Heart left ventricle (tissue), 16 donors: Measurements from ENCODE around the gene PBX1. TPM values are rescaled to one million over a fixed set of nuclear protein-coding genes. Genes with fewer than 3 reads are reported as not detected.

Source experiments
- ATAC-seq, 4 donors: fragments of 200-7000 bp; cut with Tn5 transposase; one replicate each; pipeline ENCODE4 v1.9.1; 2020 to 2022; ENCODE audit warnings: moderate library complexity in 4 of 4, mild to moderate bottlenecking in 3 of 4, moderate number of reproducible peaks in 1 of 4
- DNase-seq, 5 donors: peaks; one replicate each; pipeline ENCODE4 v3.0.0-alpha.2; 2020
- H3K27ac ChIP-seq, 12 donors: fragments of 200-600 bp; sonication (generic) in 4 of 12; one replicate each; pipeline versions ENCODE4 v1.5.0 to v1.8.0; 2016 to 2022; ENCODE audit warnings: mild to moderate bottlenecking in 2 of 12
- H3K27me3 ChIP-seq, 9 donors: fragments of 200-600 bp; sonication (generic) in 2 of 9; one replicate each; pipeline versions ENCODE4 v1.5.1 to v1.8.0; 2016 to 2022; ENCODE audit warnings: mild to moderate bottlenecking in 3 of 9
- H3K36me3 ChIP-seq, 9 donors: fragments of 200-600 bp; sonication (generic) in 2 of 9; one replicate each; pipeline versions ENCODE4 v1.5.0 to v1.8.0; 2018 to 2022; ENCODE audit warnings: mild to moderate bottlenecking in 2 of 9
- H3K4me1 ChIP-seq, 12 donors: fragments of 200-600 bp; sonication (generic) in 4 of 12; one replicate each; pipeline versions ENCODE4 v1.5.0 to v1.8.0; 2016 to 2022; ENCODE audit warnings: mild to moderate bottlenecking in 3 of 12
- H3K4me3 ChIP-seq, 12 donors: fragments of 200-600 bp; sonication (generic) in 4 of 12; one replicate each; pipeline versions ENCODE4 v1.5.0 to v1.8.0; 2017 to 2022; ENCODE audit warnings: mild to moderate bottlenecking in 9 of 12, moderate library complexity in 4 of 12
- H3K9me3 ChIP-seq, 12 donors: fragments of 200-600 bp; sonication (generic) in 4 of 12; one replicate each; pipeline versions ENCODE4 v1.5.0 to v1.8.0; 2016 to 2022; ENCODE audit warnings: mild to moderate bottlenecking in 1 of 12
- CTCF ChIP-seq, 12 donors: fragments of 200-600 bp; sonication (generic) in 4 of 12; IDR thresholded peaks; one replicate each; pipeline versions ENCODE4 v1.5.0 to v1.8.0; 2018 to 2022; ENCODE audit warnings: antibody characterized with exemption in 12 of 12, mild to moderate bottlenecking in 5 of 12
- POLR2A ChIP-seq, 2 donors: fragments of 450-650 bp; IDR thresholded peaks; one replicate each; pipeline ENCODE4 v1.6.1; 2017; ENCODE audit warnings: antibody characterized with exemption in 2 of 2, mild to moderate bottlenecking in 2 of 2, moderate library complexity in 2 of 2
- WGBS, 4 donors: extraction: QIAGEN DNeasy Blood & Tissue Kit in 2 of 4; methylation state at CpG; one replicate each; pipeline versions ENCODE4 v1.1.5 to v1.1.7; 2013 to 2018; 5-methylcytosine and 5-hydroxymethylcytosine counted together
- intact Hi-C, 10 donors: fragments of 100-400 bp; cut with DNase I; formaldehyde crosslinking; loops; one replicate each; pipeline versions ENCODE4 v1.11.1 to v1.14.2; 2022
- polyA plus RNA-seq, 2 donors: library from polyadenylated mRNA; stranded (reverse); fragments of 200-250 nt; gene quantifications; one replicate each; pipeline ENCODE4 v1.2.3, GENCODE V29; 2013
- total RNA-seq, 9 donors: library from RNA; depleted of rRNA in 2 of 9; stranded (reverse); fragments of >200 nt in 2 of 9; fragmentation: NEBNext Ultra II Directional in 3 of 9; extraction: Animal tissue kit (Norgen Biotek cat#: 25700) in 3 of 9; gene quantifications; one replicate each; pipeline versions ENCODE4 v1.1.0 to v1.2.4, GENCODE V29; 2016 to 2023
- donor health status: ischemic (EF 13 %, LVEDD 7.1; RV severe dilation, severe dysfunction).
- donor health status: healthy with polysubstance abuse.
- donor health status: DM: no; HTN: yes; CAD: no.
- donor health status: DM: no; HTN: no; CAD: no.
- donor health status: ischemic (EF 25% LVEDD 6.9; RV normal size, moderate dysfunction).
- donor health status: ischemic (EF 25% LVEDD 5.7; RV mildly dilated, moderate dysfunction).
- donor health status: healthy.
- donor health status: DM: yes; HTN: yes; CAD: no.
- donor health status: ischemic (EF 35%, LVEDD 5.7; RV mildly dilated, moderate dysfunction).
- donor health status: nonischemic (EF 11% LVEDD 7.7; RV severe dilation, severe dysfunction).
- donor health status: DM: yes; HTN: yes; CAD: no.
- donor health status: PGD.
- donor health status: ischemic (EF 29% LVEDD 5.4; RV normal size, mild dysfunction).
- donor health status: nonischemic (EF 23%, LVEDD 6.1; RV moderate dilation, normal function).

The PBX1 gene
- total and polyA plus RNA-seq, 11 donors, result 15.2 to 78.2 (median 59.1) TPM

DNA sequence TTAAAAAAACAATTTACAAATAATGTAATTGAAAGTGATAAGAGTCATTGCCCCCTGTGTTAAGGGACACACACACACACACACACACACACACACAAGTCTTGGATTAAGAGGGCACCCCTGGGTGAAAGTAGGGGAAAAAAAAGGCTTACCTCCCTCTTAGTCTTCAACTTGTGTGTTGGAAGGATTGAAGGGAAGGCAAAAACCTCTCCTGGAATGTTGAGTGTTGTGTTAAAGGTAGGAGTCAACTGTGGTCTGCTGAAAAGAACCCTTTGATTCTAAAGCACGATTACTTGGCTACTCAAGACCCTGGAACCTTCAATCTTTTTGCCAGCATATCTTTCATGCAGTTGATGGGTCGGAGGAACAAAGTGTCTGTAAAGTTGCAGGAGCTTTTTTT lies 6.4 kb downstream of the PBX1 start:
- 24 to 41% (median 30%) methylated on average over 2 of the region's 2 CpGs for WGBS, 4 donors
- no peaks in the 10 kb centered on the region for H3K27me3 ChIP-seq
- H3K36me3 ChIP-seq, result peaks cover 0 to 19% (median 3%) of the 10 kb centered on the region in 9 donors
- H3K9me3 ChIP-seq, result no peaks in the 10 kb centered on the region
- ATAC-seq (no peak), DNase-seq (no peak)
- H3K27ac ChIP-seq, result peak overlapping the region in 8 of 12 donors; percentile 3 to 87 (median 72)
- H3K4me3 ChIP-seq, result peak overlapping the region in 8 of 12 donors; percentile 65 to 83 (median 74)
- intact Hi-C loops, result loop anchor here in 4 of 10 donors (5.0 to 10.0 kb wide), 5 partner anchors 37 to 219 kb away; no protein-coding TSS in a partner anchor
- H3K4me1 ChIP-seq, result peaks cover 0 to 55% (median 20%) of the 10 kb centered on the region in 12 donors
- TF ChIP-seq CTCF (IDR thresholded peaks at IDR 0.05), result no peak
- no peak for TF ChIP-seq POLR2A (IDR thresholded peaks at IDR 0.05)

GRCh38 chr1:164567774-164568173 lies 8.8 kb downstream of the PBX1 start:
- intact Hi-C loops, result loop anchor here in 4 of 10 donors (5.0 to 10.0 kb wide), 5 partner anchors 35 to 217 kb away; no protein-coding TSS in a partner anchor
- H3K36me3 ChIP-seq, result peaks cover 0 to 24% (median 3%) of the 10 kb centered on the region in 9 donors
- ATAC-seq (no peak), DNase-seq (no peak)
- no peaks in the 10 kb centered on the region for H3K27me3 ChIP-seq
- peak overlapping the region in 1 of 12 donors; percentile 11 for H3K27ac ChIP-seq
- no peak overlapping the region for H3K4me3 ChIP-seq
- H3K4me1 ChIP-seq, result peaks cover 0 to 63% (median 20%) of the 10 kb centered on the region in 12 donors
- TF ChIP-seq POLR2A (IDR thresholded peaks at IDR 0.05), result no peak
- TF ChIP-seq CTCF (IDR thresholded peaks at IDR 0.05), result no peak
- H3K9me3 ChIP-seq, result no peaks in the 10 kb centered on the region
- 89 to 94% (median 92%) methylated on average over 4 of the region's 4 CpGs for WGBS, 4 donors

DNA sequence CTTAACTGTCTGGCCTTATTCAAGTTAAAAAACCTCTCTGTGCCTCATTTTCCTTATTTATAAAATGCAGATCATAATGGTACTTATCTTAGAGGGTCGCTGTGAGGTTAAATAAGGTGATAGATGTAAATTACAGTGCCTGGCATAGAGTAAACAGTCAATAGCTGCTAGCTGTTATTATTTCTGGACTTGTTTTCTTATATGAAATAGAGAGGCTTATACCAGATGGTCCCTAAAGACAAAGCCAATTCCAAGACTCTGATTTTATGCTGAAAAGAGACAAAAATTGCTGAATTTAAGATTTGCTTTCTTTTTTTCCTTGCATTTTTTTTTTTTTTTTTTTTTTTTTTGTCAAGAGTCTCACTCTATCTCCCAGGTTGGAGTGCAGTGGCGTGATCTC lies 10.3 kb downstream of the PBX1 start:
- H3K4me1 ChIP-seq, result peaks cover 0 to 75% (median 21%) of the 10 kb centered on the region in 12 donors
- WGBS, 4 donors, result 73 to 87% (median 78%) methylated on average over 2 of the region's 2 CpGs
- ATAC-seq (no peak), DNase-seq (no peak)
- intact Hi-C loops, result loop anchor here in 4 of 10 donors (5.0 to 10.0 kb wide), 5 partner anchors 33 to 216 kb away; no protein-coding TSS in a partner anchor
- peaks cover 0 to 34% (median 5%) of the 10 kb centered on the region in 9 donors for H3K36me3 ChIP-seq
- H3K4me3 ChIP-seq, result peak overlapping the region in 2 of 12 donors; percentile 3 to 8
- TF ChIP-seq POLR2A (IDR thresholded peaks at IDR 0.05), result no peak
- no peak for TF ChIP-seq CTCF (IDR thresholded peaks at IDR 0.05)
- peak overlapping the region in 1 of 12 donors; percentile 32 for H3K27ac ChIP-seq
- H3K9me3 ChIP-seq, result no peaks in the 10 kb centered on the region
- no peaks in the 10 kb centered on the region for H3K27me3 ChIP-seq

DNA sequence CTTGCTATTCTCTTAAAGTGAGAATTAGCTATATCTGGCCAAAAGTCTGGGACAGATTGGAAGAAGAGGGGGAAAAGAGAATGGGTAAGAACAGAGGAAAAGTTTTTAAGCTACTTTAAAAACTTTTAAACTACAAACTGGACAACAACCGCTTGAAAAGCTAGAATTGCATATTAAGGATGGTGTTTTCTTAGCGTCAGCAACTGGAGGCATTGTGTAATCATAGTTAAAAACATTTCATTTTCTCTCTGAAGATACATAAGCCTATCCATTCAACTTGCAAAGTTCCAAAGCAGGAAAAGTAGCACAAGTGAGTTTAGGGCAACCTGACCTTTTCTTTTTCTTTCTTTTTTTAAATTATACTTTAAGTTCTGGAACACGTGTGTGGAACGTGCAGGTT lies 10.9 kb downstream of the PBX1 start:
- 91 to 93% (median 92%) methylated on average over 4 of the region's 4 CpGs for WGBS, 4 donors
- peak overlapping the region in 2 of 12 donors; percentile 8 to 9 for H3K4me3 ChIP-seq

More for the DNA sequence above, 10.9 kb downstream of the PBX1 start:
- peaks cover 0 to 35% (median 6%) of the 10 kb centered on the region in 9 donors for H3K36me3 ChIP-seq
- DNase-seq, result no peak
- no peak for ATAC-seq
- TF ChIP-seq POLR2A (IDR thresholded peaks at IDR 0.05), result no peak
- no peak for TF ChIP-seq CTCF (IDR thresholded peaks at IDR 0.05)
- intact Hi-C loops, result loop anchor here in 4 of 10 donors (5.0 to 10.0 kb wide), 5 partner anchors 32 to 215 kb away; no protein-coding TSS in a partner anchor
- no peaks in the 10 kb centered on the region for H3K27me3 ChIP-seq
- peak overlapping the region in 2 of 12 donors; percentile 32 to 35 for H3K27ac ChIP-seq
- no peaks in the 10 kb centered on the region for H3K9me3 ChIP-seq
- peaks cover 0 to 73% (median 19%) of the 10 kb centered on the region in 12 donors for H3K4me1 ChIP-seq
